Common myeloid progenitor, CD34-positive (primary cell): ENCODE results near the gene RASL12.

ENCODE experiments used
- CTCF ChIA-PET: fragments of 350-600 bp; sonication (Branson Sonifier 250); formaldehyde crosslinking; loops from one replicate; lab custom pipeline; 2021; ENCODE audit warnings: antibody characterized with exemption; lab: Charles Lee
- POLR2A ChIA-PET: fragments of 350-600 bp; sonication (Branson Sonifier 250); formaldehyde crosslinking; loops from one replicate; lab custom pipeline; 2021; ENCODE audit warnings: antibody characterized with exemption; lab: Charles Lee
- DNase-seq, 3 donors: peaks; one replicate each; pipeline versions ENCODE4 v3.0.0 to v3.0.0-alpha.2; 2013
- H3K27ac ChIP-seq, 2 experiments: 1 replicate in 1 of 2; 2 replicates in 1 of 2; pipeline ENCODE4 v1.7.0; 2013; ENCODE audit warnings: inconsistent platforms in 2 of 2, low read length in 2 of 2, mild to moderate bottlenecking in 2 of 2, low read depth in 1 of 2, moderate library complexity in 1 of 2; ENCODE audit not compliant: severe bottlenecking in 2 of 2, insufficient read depth in 1 of 2, poor library complexity in 1 of 2
- H3K27me3 ChIP-seq, 5 experiments: replicated peaks in 2 of 5; 1 replicate in 3 of 5; 2 replicates in 2 of 5; pipeline versions ENCODE4 v1.6.1 to v1.7.0; 2013; ENCODE audit warnings: low read length in 4 of 5, mild to moderate bottlenecking in 2 of 5, moderate library complexity in 2 of 5, inconsistent platforms in 1 of 5; ENCODE audit not compliant: insufficient read depth in 5 of 5, control insufficient read depth in 4 of 5
- H3K36me3 ChIP-seq, 4 experiments: 1 replicate in 2 of 4; 2 replicates in 2 of 4; pipeline versions ENCODE4 v1.6.1 to v1.7.0; 2013; ENCODE audit warnings: low read length in 3 of 4, control low read depth in 1 of 4, mild to moderate bottlenecking in 1 of 4; ENCODE audit not compliant: control insufficient read depth in 4 of 4, insufficient read depth in 4 of 4
- H3K4me1 ChIP-seq, 4 experiments: 1 replicate in 3 of 4; 2 replicates in 1 of 4; pipeline versions ENCODE4 v1.6.1 to v1.7.1; 2013; ENCODE audit warnings: low read length in 3 of 4, mild to moderate bottlenecking in 3 of 4, control low read depth in 1 of 4, inconsistent platforms in 1 of 4, moderate library complexity in 1 of 4; ENCODE audit not compliant: control insufficient read depth in 4 of 4, insufficient read depth in 4 of 4; ENCODE audit errors: control extremely low read depth in 1 of 4
- H3K4me3 ChIP-seq, 7 experiments: 1 replicate in 4 of 7; 2 replicates in 3 of 7; pipeline versions ENCODE4 v1.5.1 to v1.7.0; 2013; ENCODE audit warnings: mild to moderate bottlenecking in 7 of 7, low read length in 6 of 7, moderate library complexity in 6 of 7, inconsistent platforms in 2 of 7, low read depth in 2 of 7, control low read depth in 1 of 7; ENCODE audit not compliant: insufficient read depth in 4 of 7, control insufficient read depth in 1 of 7; ENCODE audit errors: extremely low read depth in 1 of 7
- H3K9me3 ChIP-seq, 5 experiments: 1 replicate in 4 of 5; 2 replicates in 1 of 5; pipeline versions ENCODE4 v1.6.1 to v1.7.1; 2013; ENCODE audit warnings: low read length in 4 of 5, mild to moderate bottlenecking in 2 of 5, inconsistent platforms in 1 of 5, low read depth in 1 of 5, moderate library complexity in 1 of 5; ENCODE audit not compliant: control insufficient read depth in 4 of 5, insufficient read depth in 2 of 5; ENCODE audit errors: control extremely low read depth in 1 of 5
- WGBS: methylation state at CpG from one replicate; pipeline ENCODE4 v1.1.5; 2013; ENCODE audit not compliant: insufficient coverage; 5-methylcytosine and 5-hydroxymethylcytosine counted together

Gene RASL12

DNA sequence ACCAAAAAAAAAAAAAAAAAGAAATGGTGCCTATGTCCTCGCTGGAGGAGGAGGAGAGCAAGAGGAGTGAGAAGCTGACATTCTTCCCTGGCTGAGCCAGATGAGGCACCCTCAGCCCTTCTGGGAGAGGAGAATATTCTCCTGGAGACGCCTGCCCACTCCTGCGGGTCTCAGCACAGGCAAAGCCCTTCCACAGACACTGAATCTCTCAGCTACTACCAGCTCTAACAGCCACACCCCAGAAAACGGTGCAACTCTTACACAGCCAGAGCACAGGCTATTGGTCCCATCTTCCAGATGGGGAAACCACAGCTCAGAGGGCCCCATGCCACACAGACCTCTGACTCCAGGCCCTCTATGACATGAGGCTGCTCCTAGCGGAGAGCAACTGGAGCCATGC, 5.7 kb downstream of the RASL12 start:
- ChIA-PET POLR2A (no interaction called here), CTCF (interaction anchor here (0.8 to 3.5 kb wide), 6 partner anchors 15 to 41 kb away, joined by 3 to 26 read pairs (median 6); partner anchors contain the start of gene KBTBD13)
- no peaks in the 10 kb centered on the region for H3K36me3 ChIP-seq
- no peak for DNase-seq
- H3K4me3 ChIP-seq, result no peak overlapping the region
- H3K27ac ChIP-seq, result no peak overlapping the region
- peaks cover 6 to 20% (median 11%) of the 10 kb centered on the region in 5 experiments for H3K27me3 ChIP-seq
- peaks cover 0 to 5% (median 2%) of the 10 kb centered on the region in 4 experiments for H3K4me1 ChIP-seq
- H3K9me3 ChIP-seq, result no peaks in the 10 kb centered on the region
- 100% methylated on average over 2 of the region's 5 CpGs for WGBS

DNA sequence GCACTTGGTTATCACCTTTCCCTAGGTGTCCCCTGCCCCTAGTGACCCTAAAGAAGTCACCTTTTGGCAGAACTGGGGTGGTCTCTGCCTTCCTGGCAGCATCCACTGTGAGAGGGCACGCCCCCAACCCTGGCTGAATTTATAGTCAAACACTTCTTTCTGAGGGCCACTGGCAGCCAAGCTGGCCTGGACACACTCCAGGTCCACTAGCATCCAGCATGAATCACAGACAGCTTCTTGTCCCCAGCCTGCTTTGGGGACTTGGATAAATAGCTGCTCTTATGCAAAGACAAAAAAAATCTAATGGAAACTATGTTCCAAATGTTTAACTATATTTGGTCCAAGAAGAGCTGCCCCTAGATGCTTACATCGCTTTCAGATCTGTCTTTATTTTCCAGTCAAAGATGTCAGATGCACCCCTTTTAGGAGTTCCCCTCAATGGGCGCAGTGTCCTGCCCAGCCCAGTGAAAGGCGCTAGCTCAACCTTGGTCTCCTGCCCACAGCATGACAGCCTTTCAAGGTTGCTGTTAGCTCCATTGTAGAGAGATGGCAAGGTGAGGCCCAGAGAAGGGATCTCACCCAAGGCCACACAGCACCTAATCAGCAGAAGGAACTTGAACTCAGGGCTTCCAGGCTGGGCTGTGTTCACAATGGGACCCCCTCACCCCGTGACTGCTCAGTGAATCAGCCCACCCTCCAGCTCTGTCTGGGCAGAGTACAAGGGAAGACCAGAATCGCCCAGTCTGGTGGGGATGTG, 7.0 kb downstream of the RASL12 start:
- H3K27ac ChIP-seq, result no peak overlapping the region
- no peaks in the 10 kb centered on the region for H3K9me3 ChIP-seq
- 98% methylated on average over 6 of the region's 6 CpGs for WGBS
- H3K4me3 ChIP-seq, result no peak overlapping the region
- CTCF ChIA-PET, result interaction anchor here (1.3 to 3.5 kb wide), 6 partner anchors 7 to 40 kb away, joined by 3 to 26 read pairs (median 6); partner anchors contain the start of genes KBTBD13 and RASL12
- H3K27me3 ChIP-seq, result peaks cover 0 to 8% (median 5%) of the 10 kb centered on the region in 5 experiments
- H3K36me3 ChIP-seq, result no peaks in the 10 kb centered on the region
- peaks cover 3 to 9% (median 8%) of the 10 kb centered on the region in 4 experiments for H3K4me1 ChIP-seq
- no peak for DNase-seq
- POLR2A ChIA-PET, result interaction anchor here (0.6 kb wide), 1 partner anchor 184 kb away, joined by 3 read pairs; no protein-coding TSS in a partner anchor

DNA sequence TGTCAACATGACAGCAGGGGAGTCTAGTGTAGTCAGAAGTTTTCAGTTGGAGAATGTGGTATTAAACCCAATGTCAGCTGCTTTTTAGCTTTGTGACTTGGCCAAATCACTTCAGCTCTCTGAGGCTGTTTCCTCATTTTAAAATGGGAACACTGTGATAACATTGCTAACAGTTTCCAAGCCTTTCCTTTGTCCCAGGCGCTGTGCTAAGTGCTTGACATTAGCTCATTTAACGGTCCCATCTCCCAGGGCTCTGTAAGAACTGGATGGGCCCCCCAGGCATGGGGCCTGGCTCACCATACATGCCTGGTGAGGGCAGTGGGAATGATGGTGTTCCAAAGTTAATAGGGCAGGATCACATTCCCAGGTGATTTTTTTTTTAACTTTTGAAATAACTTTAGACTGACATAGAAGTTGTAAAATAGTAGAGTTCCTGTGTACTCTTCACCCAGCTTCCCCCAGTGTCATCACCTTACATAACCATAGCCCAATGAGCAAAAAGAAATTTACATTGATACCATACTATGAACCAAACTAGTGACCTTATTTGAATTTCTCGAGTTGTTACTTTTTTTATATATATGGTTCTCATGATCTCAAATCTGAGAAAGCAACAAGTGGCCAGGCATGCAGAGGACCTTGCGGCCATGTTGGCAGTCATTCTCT, 7.7 kb downstream of the RASL12 start:
- CTCF ChIA-PET, result interaction anchor here (1.3 to 12.8 kb wide), 5 partner anchors 8 to 43 kb away, joined by 3 to 282 read pairs (median 5); partner anchors contain the start of genes KBTBD13 and RASL12
- WGBS, result 79% methylated on average over 3 of the region's 4 CpGs
- no peak for DNase-seq
- Histone ChIP-seq H3K9me3 (no peaks in the 10 kb centered on the region), H3K4me1 (peaks cover 4 to 17% (median 15%) of the 10 kb centered on the region in 4 experiments), H3K36me3 (no peaks in the 10 kb centered on the region), H3K27me3 (peaks cover 0 to 5% (median under 1%) of the 10 kb centered on the region in 5 experiments), H3K27ac (no peak overlapping the region), H3K4me3 (no peak overlapping the region)
- POLR2A ChIA-PET, result no interaction called here

DNA sequence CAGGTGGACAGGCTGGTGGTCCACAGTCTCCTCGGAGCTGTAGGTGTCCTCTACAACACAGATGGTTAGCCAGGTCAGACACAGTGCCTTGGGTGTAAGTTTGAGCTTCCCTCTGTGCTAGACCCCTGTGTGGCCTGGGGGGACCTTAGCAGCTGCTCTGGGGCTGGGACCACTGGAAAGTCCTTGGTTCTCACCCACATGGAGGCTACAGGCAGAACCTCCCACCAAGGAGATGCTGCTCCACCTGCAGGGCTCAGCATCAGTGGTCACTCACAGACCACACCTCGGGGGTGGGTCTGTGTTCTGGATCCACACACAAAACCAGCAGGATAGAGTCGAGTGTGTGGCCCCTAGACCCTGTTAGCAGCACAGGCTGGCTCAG, 8.4 kb downstream of the RASL12 start:
- DNase-seq, result no peak
- CTCF ChIA-PET, result interaction anchor here (1.3 to 12.8 kb wide), 4 partner anchors 9 to 44 kb away, joined by 4 to 282 read pairs (median 6); partner anchors contain the start of genes KBTBD13 and RASL12
- POLR2A ChIA-PET, result no interaction called here
- H3K27me3 ChIP-seq, result peaks cover 0 to 5% (median 0%) of the 10 kb centered on the region in 5 experiments
- no peak overlapping the region for H3K27ac ChIP-seq
- no peaks in the 10 kb centered on the region for H3K36me3 ChIP-seq
- no peak overlapping the region for H3K4me3 ChIP-seq
- H3K4me1 ChIP-seq, result peaks cover 4 to 24% (median 22%) of the 10 kb centered on the region in 4 experiments
- H3K9me3 ChIP-seq, result no peaks in the 10 kb centered on the region
- 100% methylated on average over 3 of the region's 3 CpGs for WGBS

DNA sequence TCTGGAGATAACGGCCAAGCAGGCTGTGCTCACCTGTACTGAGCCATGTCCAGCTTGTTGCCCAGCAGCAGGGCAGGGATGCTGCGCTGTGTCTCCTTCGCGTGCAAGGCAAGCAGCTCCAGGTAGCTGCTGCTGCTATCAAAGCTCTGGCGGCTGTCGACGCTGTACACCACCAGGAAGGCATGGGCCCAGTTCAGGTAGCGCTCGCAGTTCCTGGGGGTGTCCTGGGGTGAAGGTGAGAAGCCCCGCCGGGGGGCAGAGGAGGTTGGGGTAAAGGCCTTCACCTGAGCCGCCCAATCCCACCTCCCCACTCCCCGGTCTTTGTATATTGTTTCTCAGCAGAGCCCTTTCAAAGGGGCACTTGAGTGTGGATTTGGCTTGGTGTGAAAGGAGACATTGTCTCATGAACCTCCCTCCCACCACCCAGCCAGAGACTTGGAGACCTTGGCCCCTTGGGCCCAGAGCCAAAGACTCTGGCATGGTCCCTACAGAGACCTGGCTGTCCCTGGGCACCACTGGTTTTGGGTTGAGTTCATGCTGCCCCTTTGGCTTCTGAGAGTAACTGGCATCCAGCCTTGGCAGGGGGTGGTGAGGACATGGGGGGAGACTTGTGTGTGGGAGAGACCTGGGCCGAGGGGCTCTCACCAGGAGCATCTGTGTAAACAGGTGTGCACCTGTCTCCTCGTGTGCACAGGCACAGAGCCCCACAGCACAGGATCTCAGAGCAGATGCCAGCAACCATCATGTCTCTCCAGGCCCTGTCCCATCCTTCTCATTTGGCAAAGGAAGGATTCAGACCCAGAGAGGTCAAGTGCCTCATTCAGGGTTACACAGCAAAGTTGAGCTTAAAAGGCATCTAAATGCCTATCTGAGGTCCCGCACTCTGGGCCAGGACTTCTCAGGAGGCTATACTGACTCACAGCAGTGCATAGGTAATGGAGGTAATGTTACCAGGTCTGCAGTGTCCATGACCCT, 9.1 kb downstream of the RASL12 start:
- no peaks in the 10 kb centered on the region for H3K36me3 ChIP-seq
- no peak overlapping the region for H3K4me3 ChIP-seq
- H3K27me3 ChIP-seq, result no peaks in the 10 kb centered on the region
- POLR2A ChIA-PET, result no interaction called here
- CTCF ChIA-PET, result interaction anchor here (1.3 to 12.8 kb wide), 4 partner anchors 9 to 44 kb away, joined by 4 to 282 read pairs (median 6); partner anchors contain the start of genes KBTBD13 and RASL12
- DNase-seq, result no peak
- H3K27ac ChIP-seq, result no peak overlapping the region
- WGBS, result 95% methylated on average over 11 of the region's 16 CpGs
- peaks cover 4 to 24% (median 23%) of the 10 kb centered on the region in 4 experiments for H3K4me1 ChIP-seq
- no peaks in the 10 kb centered on the region for H3K9me3 ChIP-seq

DNA sequence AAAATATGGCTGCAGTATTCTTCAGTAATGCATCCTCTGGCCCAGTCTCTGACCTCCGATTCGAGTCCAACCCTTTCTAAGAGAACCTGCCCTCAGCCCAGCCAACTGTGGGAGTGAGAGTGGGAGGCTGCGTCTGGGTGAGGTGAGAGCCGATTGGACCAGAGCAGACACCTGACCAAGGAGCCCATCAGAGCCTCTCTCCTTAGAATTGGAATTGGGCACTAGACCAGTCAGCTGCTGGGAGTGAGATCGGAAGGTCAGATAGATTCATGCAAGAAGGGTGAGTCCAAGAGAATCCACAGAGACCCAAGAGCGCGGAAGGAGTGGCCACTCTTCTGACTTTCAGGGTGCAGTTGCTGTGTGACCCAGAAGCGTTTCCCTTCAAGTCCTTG, 10.2 kb downstream of the RASL12 start:
- Histone ChIP-seq H3K4me3 (no peak overlapping the region), H3K27me3 (no peaks in the 10 kb centered on the region), H3K36me3 (no peaks in the 10 kb centered on the region), H3K27ac (no peak overlapping the region), H3K4me1 (peaks cover 4 to 24% (median 23%) of the 10 kb centered on the region in 4 experiments), H3K9me3 (no peaks in the 10 kb centered on the region)
- ChIA-PET CTCF (interaction anchor here (12.8 kb wide), 1 partner anchor 24 kb away, joined by 282 read pairs; the partner anchor contains the start of gene KBTBD13), POLR2A (no interaction called here)
- no peak for DNase-seq
- 96% methylated on average over 5 of the region's 8 CpGs for WGBS
